Activated CD8-positive, alpha-beta memory T cell treated with anti-CD3 and anti-CD28 coated beads, Interleukin-2, amount 50 U/mL, for 24 hours (primary cell): ENCODE measurements around the gene TMPRSS11A.

Source experiments
- DNase-seq: peaks from one replicate; pipeline ENCODE4 v3.0.0-alpha.2; 2020; ENCODE audit errors: extremely low read depth

TMPRSS11A gene

GRCh38 chr4:67911638-67912037 lies 51.7 kb downstream of the TMPRSS11A start:
- no peak for DNase-seq

GRCh38 chr4:67911141-67911540 lies 52.2 kb downstream of the TMPRSS11A start:
- no peak for DNase-seq

- no peak for DNase-seq
Observed at GRCh38 chr4:67910585-67910905, 52.7 kb downstream of the TMPRSS11A start.

- no peak for DNase-seq
Observed at GRCh38 chr4:67909905-67910584, 53.2 kb downstream of the TMPRSS11A start.

GRCh38 chr4:67907650-67908049 lies 55.6 kb downstream of the TMPRSS11A start:
- no peak for DNase-seq

- no peak for DNase-seq
Observed at GRCh38 chr4:67899096-67899495, 64.2 kb downstream of the TMPRSS11A start.

GRCh38 chr4:67897686-67898085 lies 65.6 kb downstream of the TMPRSS11A start:
- no peak for DNase-seq

GRCh38 chr4:67896421-67897065 lies 66.8 kb downstream of the TMPRSS11A start:
- DNase-seq: no peak

- no peak for DNase-seq
Observed at GRCh38 chr4:67894659-67895058, 68.6 kb downstream of the TMPRSS11A start.

GRCh38 chr4:67892905-67893304 lies 70.4 kb downstream of the TMPRSS11A start:
- DNase-seq: no peak

- DNase-seq: no peak
Observed at GRCh38 chr4:67892253-67892652, 71.0 kb downstream of the TMPRSS11A start.

- no peak for DNase-seq
Observed at GRCh38 chr4:67891645-67892044, 71.6 kb downstream of the TMPRSS11A start.

GRCh38 chr4:67886281-67886680 lies 77.0 kb downstream of the TMPRSS11A start:
- no peak for DNase-seq

GRCh38 chr4:67885762-67886161 lies 77.5 kb downstream of the TMPRSS11A start:
- no peak for DNase-seq

- DNase-seq: no peak
Observed at GRCh38 chr4:67884701-67885100, 78.6 kb downstream of the TMPRSS11A start.

GRCh38 chr4:67883902-67884301 lies 79.4 kb downstream of the TMPRSS11A start, which contains the start of gene TMPRSS11D:
Gene TMPRSS11D, minus strand, starts transcription at chr4:67884002. Its CDS starts 69 bp downstream, at chr4:67883933.
- DNase-seq: no peak

GRCh38 chr4:67883458-67883857 lies 79.8 kb downstream of the TMPRSS11A start:
- no peak for DNase-seq

- DNase-seq: no peak
Observed at GRCh38 chr4:67880866-67881610, 82.3 kb downstream of the TMPRSS11A start.

GRCh38 chr4:67879486-67879885 lies 83.8 kb downstream of the TMPRSS11A start:
- no peak for DNase-seq

GRCh38 chr4:67877086-67877485 lies 86.2 kb downstream of the TMPRSS11A start:
- no peak for DNase-seq

- DNase-seq: no peak
Observed at GRCh38 chr4:67874986-67875385, 88.3 kb downstream of the TMPRSS11A start.

GRCh38 chr4:67873116-67873515 lies 90.2 kb downstream of the TMPRSS11A start:
- no peak for DNase-seq

- no peak for DNase-seq
Observed at GRCh38 chr4:67871867-67872266, 91.4 kb downstream of the TMPRSS11A start.
